GM12878 (cell line): ENCODE measurements around the gene ZBTB44. TPM values are rescaled to one million over a fixed set of nuclear protein-coding genes. Genes with fewer than 3 reads are reported as not detected.

Experiments
- ATAC-seq: fragments of 200-7000 bp; cut with Tn5 transposase; 3 replicates; pipeline ENCODE4 v1.9.1; 2020; ENCODE audit warnings: mild to moderate bottlenecking, moderate library complexity
- BruUV-seq: library from RNA; stranded (reverse); fragments of 400-500 nt; replicated peaks from 2 replicates; lab custom pipeline; 2021; lab: Mats Ljungman, UMichigan
- CTCF ChIA-PET: fragments of 300-600 bp; sonication (Branson Sonifier 250); formaldehyde crosslinking; extraction: SDS; loops from one replicate; lab custom pipeline; 2021; ENCODE audit warnings: inconsistent platforms; lab: Yijun Ruan, JAX
- POLR2A ChIA-PET: fragments of 350-600 bp; formaldehyde crosslinking; extraction: SDS; loops from one replicate; lab custom pipeline; 2021; ENCODE audit warnings: inconsistent platforms; lab: Charles Lee
- RAD21 ChIA-PET: fragments of 300-600 bp; sonication (Branson Sonifier 250); formaldehyde crosslinking; loops from one replicate; lab custom pipeline; 2023; ENCODE audit warnings: antibody characterized with exemption; ENCODE audit not compliant: unreplicated experiment; lab: Charles Lee
- SMC1A ChIA-PET: fragments of 300-600 bp; sonication (Branson Sonifier 250); formaldehyde crosslinking; loops from one replicate; lab custom pipeline; 2023; ENCODE audit not compliant: unreplicated experiment, uncharacterized antibody; lab: Charles Lee
- DNase-seq: peaks from one replicate; pipeline ENCODE4 v3.0.0-alpha.2; 2011; ENCODE audit warnings: low read depth, low spot score
- FAIRE-seq: peaks from 3 replicates; lab custom pipeline; 2011; peaks lifted over from hg19 to GRCh38; lab: Jason Lieb, UNC
- H2AFZ ChIP-seq: 2 replicates; pipeline ENCODE4 v1.6.0; 2011; ENCODE audit warnings: low read depth, low read length, control low read depth; ENCODE audit not compliant: control insufficient read depth
- H3K27ac ChIP-seq: 2 replicates; pipeline ENCODE4 v1.5.1; 2011; ENCODE audit warnings: control low read depth; ENCODE audit not compliant: control insufficient read depth, insufficient read depth
- H3K27me3 ChIP-seq, 2 experiments: replicated peaks in 1 of 2; 2 replicates each; pipeline versions ENCODE4 v1.6.0 to v1.6.1; 2011; ENCODE audit warnings: low read length in 1 of 2; ENCODE audit not compliant: control insufficient read depth in 2 of 2, insufficient read depth in 2 of 2
- H3K36me3 ChIP-seq, 2 experiments: 2 replicates each; pipeline ENCODE4 v1.5.1; 2011; ENCODE audit warnings: low read length in 1 of 2; ENCODE audit not compliant: control insufficient read depth in 2 of 2, insufficient read depth in 2 of 2
- H3K4me1 ChIP-seq: 2 replicates; pipeline ENCODE4 v1.6.1; 2011; ENCODE audit warnings: mild to moderate bottlenecking, low read length, moderate library complexity, mixed read lengths; ENCODE audit not compliant: control insufficient read depth, insufficient read depth
- H3K4me2 ChIP-seq: 2 replicates; pipeline ENCODE4 v1.6.0; 2011; ENCODE audit warnings: control low read depth; ENCODE audit not compliant: control insufficient read depth, insufficient read depth
- H3K4me3 ChIP-seq: fragments of 200-600 bp; sonication (generic); 2 replicates; pipeline ENCODE4 v1.5.1; 2016
- H3K79me2 ChIP-seq: 2 replicates; pipeline ENCODE4 v1.6.0; 2011; ENCODE audit warnings: low read length; ENCODE audit not compliant: control insufficient read depth, insufficient read depth
- H3K9ac ChIP-seq: 2 replicates; pipeline ENCODE4 v1.8.0; 2011; ENCODE audit warnings: low read length, control low read depth, mixed read lengths; ENCODE audit not compliant: control insufficient read depth, insufficient read depth
- H3K9me3 ChIP-seq: replicated peaks from 3 replicates; pipeline ENCODE4 v1.5.1; 2011; ENCODE audit warnings: mild to moderate bottlenecking, low read length; ENCODE audit not compliant: control insufficient read depth, insufficient read depth
- H4K20me1 ChIP-seq: 2 replicates; pipeline ENCODE4 v1.6.0; 2011; ENCODE audit not compliant: control insufficient read depth, insufficient read depth
- BCLAF1 ChIP-seq: fragments of 450-650 bp; IDR thresholded peaks from 2 replicates; pipeline ENCODE4 v1.6.1; 2017; ENCODE audit warnings: antibody characterized with exemption, mild to moderate bottlenecking, moderate library complexity
- CBFB ChIP-seq: IDR thresholded peaks from 2 replicates; pipeline ENCODE4 v1.6.1; 2016; ENCODE audit warnings: antibody characterized with exemption, low read depth
- CEBPB ChIP-seq, 2 experiments: fragments of 150-350 bp in 1 of 2; IDR thresholded peaks; 2 replicates each; pipeline ENCODE4 v1.6.1; 2012 to 2014; ENCODE audit warnings: low read depth in 2 of 2, low read length in 2 of 2, borderline replicate concordance in 1 of 2, inconsistent platforms in 1 of 2
- CHD2 ChIP-seq: IDR thresholded peaks from 2 replicates; pipeline ENCODE4 v1.6.1; 2011; ENCODE audit warnings: low read depth, low read length, improper control_type of control experiment, borderline replicate concordance
- DPF2 ChIP-seq: fragments of 450-650 bp; IDR thresholded peaks from 2 replicates; pipeline ENCODE4 v1.6.1; 2017; ENCODE audit warnings: mild to moderate bottlenecking
- EGR1 ChIP-seq, 2 experiments: IDR thresholded peaks; 1 replicate in 1 of 2; 2 replicates in 1 of 2; pipeline ENCODE4 v1.6.1; 2011 to 2012; ENCODE audit warnings: low read depth in 2 of 2, low read length in 2 of 2, borderline replicate concordance in 1 of 2, mild to moderate bottlenecking in 1 of 2, moderate library complexity in 1 of 2
- ELK1 ChIP-seq: IDR thresholded peaks from 2 replicates; pipeline ENCODE4 v1.6.1; 2012; ENCODE audit warnings: low read depth, low read length, improper control_type of control experiment
- GABPA ChIP-seq: IDR thresholded peaks from 2 replicates; pipeline ENCODE4 v1.6.1; 2014; ENCODE audit warnings: antibody characterized with exemption, low read depth, mild to moderate bottlenecking, inconsistent platforms
- LARP7 ChIP-seq: fragments of 450-650 bp; IDR thresholded peaks from 2 replicates; pipeline ENCODE4 v1.6.1; 2017; ENCODE audit warnings: mild to moderate bottlenecking
- MXI1 ChIP-seq: fragments of 150-350 bp; IDR thresholded peaks from 2 replicates; pipeline ENCODE4 v1.6.1; 2011; ENCODE audit warnings: low read depth, mild to moderate bottlenecking, inconsistent platforms, low read length, improper control_type of control experiment
- PML ChIP-seq: IDR thresholded peaks from 2 replicates; pipeline ENCODE4 v1.6.1; 2012; ENCODE audit warnings: low read length, inconsistent platforms
- RUNX3 ChIP-seq: IDR thresholded peaks from 2 replicates; pipeline ENCODE4 v1.6.1; 2012; ENCODE audit warnings: low read length, inconsistent platforms
- USF1 ChIP-seq: IDR thresholded peaks from 2 replicates; pipeline ENCODE4 v1.6.1; 2011; ENCODE audit warnings: borderline replicate concordance, low read depth, mild to moderate bottlenecking, moderate library complexity, mixed read lengths, low read length; ENCODE audit not compliant: insufficient read depth; ENCODE audit errors: extremely low read length
- ZBTB40 ChIP-seq: fragments of 450-650 bp; IDR thresholded peaks from 2 replicates; pipeline ENCODE4 v1.6.1; 2016; ENCODE audit warnings: mild to moderate bottlenecking, moderate library complexity, borderline replicate concordance
- ZNF207 ChIP-seq: fragments of 450-650 bp; IDR thresholded peaks from 2 replicates; pipeline ENCODE4 v1.6.1; 2014; ENCODE audit warnings: antibody characterized with exemption, mild to moderate bottlenecking, borderline replicate concordance
- ZNF217 ChIP-seq: fragments of 450-650 bp; IDR thresholded peaks from 2 replicates; pipeline ENCODE4 v1.6.1; 2017; ENCODE audit warnings: antibody characterized with exemption, mild to moderate bottlenecking
- ZNF24 ChIP-seq: fragments of 450-650 bp; IDR thresholded peaks from 2 replicates; pipeline ENCODE4 v1.6.1; 2017; ENCODE audit warnings: antibody characterized with exemption, mild to moderate bottlenecking
- WGBS: methylation state at CpG from one replicate; pipeline ENCODE4 v1.1.6; 2016; ENCODE audit warnings: low lambda C conversion rate; ENCODE audit not compliant: insufficient replicate concordance, insufficient coverage; ENCODE audit errors: missing lambda C conversion rate; 5-methylcytosine and 5-hydroxymethylcytosine counted together
- in situ Hi-C: fragments of 300-500 bp; cut with MboI; formaldehyde crosslinking; loops from 9 replicates; pipeline ENCODE4 v1.14.3; 2018; ENCODE audit warnings: mixed read lengths
- intact Hi-C: fragments of 100-400 bp; cut with micrococcal nuclease; formaldehyde crosslinking; loops from one replicate; pipeline ENCODE4 v1.14.2; 2022; ENCODE audit not compliant: unreplicated experiment
- polyA plus RNA-seq, 11 experiments: library from polyadenylated mRNA; depleted of rRNA in 4 of 11; unstranded in 6 of 11; stranded (reverse) in 5 of 11; fragments of >200 nt; fragmentation: Nextera tagmentation in 4 of 11; fragmentation: Illumina TruSeq in 1 of 11; extraction: Ambion mirVana in 4 of 11; extraction: Trizol in 1 of 11; gene quantifications; 1 replicate in 1 of 11; 2 replicates in 10 of 11; pipeline versions ENCODE4 v1.2.1 to v1.2.3, GENCODE V29; 2011 to 2016; ENCODE audit warnings: inconsistent platforms in 2 of 11, missing spikeins in 2 of 11, low read depth in 1 of 11
- total RNA-seq, 4 experiments: library from RNA; depleted of rRNA in 3 of 4; stranded (reverse); fragments of >200 nt in 3 of 4; fragmentation: Illumina TruSeq in 1 of 4; extraction: Trizol in 1 of 4; gene quantifications; 2 replicates each; pipeline versions ENCODE4 v1.2.1 to v1.2.3, GENCODE V29; 2013 to 2021

Gene ZBTB44
- total and polyA plus RNA-seq, 10 of the 15 experiments (the other 5 are each of a cell fraction or from before 2014, with no cell fraction given) = 2.8 to 38.2 (median 12.2) TPM

- RAD21 ChIA-PET = no interaction called here
- Histone ChIP-seq H3K9me3 (no peaks in the 10 kb centered on the region), H3K79me2 (no peaks in the 10 kb centered on the region), H3K4me1 (no peaks in the 10 kb centered on the region), H4K20me1 (no peaks in the 10 kb centered on the region), H3K27ac (no peak overlapping the region), H3K9ac (no peak overlapping the region), H3K27me3 (no peaks in the 10 kb centered on the region), H3K4me2 (no peak overlapping the region), H3K4me3 (no peak overlapping the region), H2AFZ (no peak overlapping the region), H3K36me3 (no peaks in the 10 kb centered on the region)
- CTCF ChIA-PET = no interaction called here
- WGBS = 0% methylated on average over 1 of the region's 1 CpG
- POLR2A ChIA-PET = no interaction called here
- BruUV-seq = no TSS peak
- DNase-seq (no peak), ATAC-seq (no peak), FAIRE-seq (no peak)
- SMC1A ChIA-PET = interaction anchor here (1.4 kb wide), 1 partner anchor 21 kb away, joined by 3 read pairs; no protein-coding TSS in a partner anchor
- in situ Hi-C loops = no loop called here
- intact Hi-C loops = no loop called here
- TF ChIP-seq DPF2 (no peak), RUNX3 (no peak), MXI1 (no peak), EGR1 (IDR thresholded peaks at IDR 0.05; ENCODE audit: borderline replicate concordance in 1 of 2, low read depth in 2 of 2, low read length in 2 of 2) (no peak), ZNF217 (no peak), CHD2 (no peak), ZNF207 (no peak), ELK1 (no peak), CBFB (no peak), LARP7 (no peak), PML (no peak), GABPA (no peak), USF1 (no peak), ZNF24 (no peak), ZBTB40 (no peak), BCLAF1 (no peak), CEBPB (IDR thresholded peaks at IDR 0.05; ENCODE audit: borderline replicate concordance in 1 of 2, low read depth in 2 of 2, low read length in 2 of 2) (no peak)
These were observed 32.5 kb upstream of the ZBTB44 start for GRCh38 chr11:130347261-130347660.
